Dendritic cell treated with granulocyte-macrophage colony-stimulating factor and Interleukin-4, amounts not matched to agents 40 ng/mL and 50 ng/mL, for 4 days (primary cell): ENCODE results near the gene DDR1.
"Not testable (repeated sequence)": the region's sequence is repeated elsewhere in the genome, so short reads cannot be mapped to it uniquely, and the experiment has no call there.

ENCODE experiments used
- H3K27ac Mint-ChIP-seq: one replicate; pipeline ENCODE4 v1.8.0; 2022; ENCODE audit warnings: mild to moderate bottlenecking, mixed read lengths
- H3K27me3 Mint-ChIP-seq: one replicate; pipeline ENCODE4 v1.8.0; 2022; ENCODE audit warnings: mild to moderate bottlenecking, mixed read lengths
- H3K36me3 Mint-ChIP-seq: one replicate; pipeline ENCODE4 v1.8.0; 2022; ENCODE audit warnings: low read depth, mixed read lengths
- H3K4me1 Mint-ChIP-seq: one replicate; pipeline ENCODE4 v1.8.0; 2022; ENCODE audit warnings: low read depth, mixed read lengths
- H3K4me3 Mint-ChIP-seq: one replicate; pipeline ENCODE4 v1.8.0; 2022; ENCODE audit warnings: mild to moderate bottlenecking, moderate library complexity, mixed read lengths
- H3K9me3 Mint-ChIP-seq: one replicate; pipeline ENCODE4 v1.8.0; 2022; ENCODE audit warnings: mixed read lengths
- intact Hi-C: fragments of 100-400 bp; cut with micrococcal nuclease; formaldehyde crosslinking; loops from one replicate; pipeline ENCODE4 v1.15.0; 2022

Gene DDR1

GRCh38 chr6:30890646-30891449 is 6.5 kb downstream of the DDR1 start:
- Mint-ChIP-seq H3K27me3 (peaks cover 47% of the 10 kb centered on the region), H3K9me3 (no peaks in the 10 kb centered on the region), H3K27ac (no peak overlapping the region), H3K4me1 (peaks cover 8% of the 10 kb centered on the region), H3K36me3 (no peaks in the 10 kb centered on the region), H3K4me3 (no peak overlapping the region)
- intact Hi-C loops = no loop called here

- intact Hi-C loops = no loop called here
These were observed 7.1 kb downstream of the DDR1 start for GRCh38 chr6:30891450-30891723.

GRCh38 chr6:30891816-30892538 is 7.7 kb downstream of the DDR1 start:
- Mint-ChIP-seq H3K27ac (no peak overlapping the region), H3K27me3 (peaks cover 37% of the 10 kb centered on the region)
- intact Hi-C loops = no loop called here

More at GRCh38 chr6:30891450-30891723, 7.1 kb downstream of the DDR1 start:
- Mint-ChIP-seq H3K27me3 (peaks cover 43% of the 10 kb centered on the region), H3K9me3 (no peaks in the 10 kb centered on the region), H3K36me3 (no peaks in the 10 kb centered on the region), H3K4me3 (no peak overlapping the region), H3K27ac (no peak overlapping the region), H3K4me1 (peaks cover 2% of the 10 kb centered on the region)

DNA sequence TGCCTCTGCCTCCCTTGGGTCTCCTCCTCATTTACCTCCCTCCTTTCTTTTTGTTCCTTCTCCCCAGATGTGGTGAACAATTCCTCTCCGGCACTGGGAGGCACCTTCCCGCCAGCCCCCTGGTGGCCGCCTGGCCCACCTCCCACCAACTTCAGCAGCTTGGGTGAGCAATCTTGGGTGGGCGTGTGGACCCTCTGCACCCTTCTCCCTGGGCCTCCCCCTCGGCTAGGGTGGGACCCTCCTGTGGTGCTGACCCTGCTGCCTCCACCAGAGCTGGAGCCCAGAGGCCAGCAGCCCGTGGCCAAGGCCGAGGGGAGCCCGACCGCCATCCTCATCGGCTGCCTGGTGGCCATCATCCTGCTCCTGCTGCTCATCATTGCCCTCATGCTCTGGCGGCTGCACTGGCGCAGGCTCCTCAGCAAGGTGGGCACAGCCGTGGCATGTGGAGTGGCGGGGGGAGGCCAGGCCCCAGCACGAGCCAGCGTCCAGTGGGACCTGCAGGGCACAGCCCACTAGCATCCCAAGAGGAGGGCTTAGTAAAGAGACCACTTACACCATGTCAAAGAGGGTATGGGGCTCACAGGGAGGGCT is 8.8 kb downstream of the DDR1 start:
- intact Hi-C loops = no loop called here

More at GRCh38 chr6:30891816-30892538, 7.7 kb downstream of the DDR1 start:
- no peaks in the 10 kb centered on the region for H3K36me3 Mint-ChIP-seq
- no peaks in the 10 kb centered on the region for H3K4me1 Mint-ChIP-seq
- no peaks in the 10 kb centered on the region for H3K9me3 Mint-ChIP-seq
- H3K4me3 Mint-ChIP-seq = no peak overlapping the region

DNA sequence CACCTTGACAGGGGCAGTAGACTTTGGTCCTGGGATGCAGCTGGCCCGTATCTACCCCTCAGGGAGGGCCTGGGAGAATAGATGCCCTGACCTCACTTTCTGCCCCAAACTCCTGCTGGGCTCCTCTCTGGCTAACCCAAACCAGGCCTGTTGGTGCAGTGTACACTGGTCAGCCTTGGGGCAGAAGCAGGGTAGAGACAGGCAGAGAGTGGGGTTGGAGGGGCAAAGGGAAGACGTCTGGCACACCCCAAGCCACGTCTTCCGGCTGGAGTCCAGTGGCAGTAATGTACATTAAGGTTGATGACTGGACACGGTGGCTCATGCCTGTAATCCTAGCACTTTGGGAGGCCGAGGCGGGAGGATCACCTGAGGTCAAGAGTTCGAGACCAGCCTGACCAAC is 9.3 kb downstream of the DDR1 start:
- H3K4me1 Mint-ChIP-seq = no peaks in the 10 kb centered on the region
- H3K4me3 Mint-ChIP-seq = no peak overlapping the region
- peaks cover 36% of the 10 kb centered on the region for H3K27me3 Mint-ChIP-seq
- H3K27ac Mint-ChIP-seq = no peak overlapping the region
- intact Hi-C loops = no loop called here
- no peaks in the 10 kb centered on the region for H3K36me3 Mint-ChIP-seq
- H3K9me3 Mint-ChIP-seq = no peaks in the 10 kb centered on the region

More for the DNA sequence above, 8.8 kb downstream of the DDR1 start:
- peaks cover 37% of the 10 kb centered on the region for H3K27me3 Mint-ChIP-seq
- no peak overlapping the region for H3K27ac Mint-ChIP-seq
- no peaks in the 10 kb centered on the region for H3K36me3 Mint-ChIP-seq
- H3K9me3 Mint-ChIP-seq = no peaks in the 10 kb centered on the region
- H3K4me3 Mint-ChIP-seq = no peak overlapping the region
- H3K4me1 Mint-ChIP-seq = no peaks in the 10 kb centered on the region

GRCh38 chr6:30894381-30894780 is 10.1 kb downstream of the DDR1 start:
- H3K27me3 Mint-ChIP-seq = peaks cover 35% of the 10 kb centered on the region
- no peaks in the 10 kb centered on the region for H3K4me1 Mint-ChIP-seq
- intact Hi-C loops = no loop called here
- H3K4me3 Mint-ChIP-seq = no peak overlapping the region
- H3K9me3 Mint-ChIP-seq = no peaks in the 10 kb centered on the region
- H3K36me3 Mint-ChIP-seq = no peaks in the 10 kb centered on the region
- no peak overlapping the region for H3K27ac Mint-ChIP-seq

DNA sequence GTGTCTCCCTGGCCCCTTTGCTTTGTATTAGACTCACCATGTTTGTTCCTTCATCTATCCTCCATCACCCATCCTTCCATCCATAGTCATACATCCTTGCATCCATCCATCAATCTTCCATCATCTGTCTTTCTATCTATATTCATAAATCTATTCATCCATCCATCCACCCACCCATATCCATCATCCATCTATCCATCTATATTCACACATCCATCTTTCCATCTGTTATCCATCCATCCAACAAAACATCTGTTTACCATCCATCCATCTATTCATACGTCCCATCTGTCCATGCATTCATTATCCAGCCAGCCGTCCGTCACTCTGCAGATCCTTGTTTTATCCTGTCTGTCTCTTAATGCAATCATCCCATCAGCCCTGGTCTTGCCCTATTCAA is 10.6 kb downstream of the DDR1 start:
- Mint-ChIP-seq H3K9me3 (no peaks in the 10 kb centered on the region), H3K4me1 (no peaks in the 10 kb centered on the region), H3K4me3 (no peak overlapping the region), H3K27me3 (peaks cover 32% of the 10 kb centered on the region), H3K36me3 (no peaks in the 10 kb centered on the region), H3K27ac (no peak overlapping the region)
- intact Hi-C loops = no loop called here

- intact Hi-C loops = no loop called here
- no peaks in the 10 kb centered on the region for H3K36me3 Mint-ChIP-seq
- no peak overlapping the region for H3K27ac Mint-ChIP-seq
- peaks cover 27% of the 10 kb centered on the region for H3K27me3 Mint-ChIP-seq
- H3K4me3 Mint-ChIP-seq = no peak overlapping the region
- no peaks in the 10 kb centered on the region for H3K4me1 Mint-ChIP-seq
- no peaks in the 10 kb centered on the region for H3K9me3 Mint-ChIP-seq
These were observed 11.0 kb downstream of the DDR1 start for GRCh38 chr6:30895343-30895742.

DNA sequence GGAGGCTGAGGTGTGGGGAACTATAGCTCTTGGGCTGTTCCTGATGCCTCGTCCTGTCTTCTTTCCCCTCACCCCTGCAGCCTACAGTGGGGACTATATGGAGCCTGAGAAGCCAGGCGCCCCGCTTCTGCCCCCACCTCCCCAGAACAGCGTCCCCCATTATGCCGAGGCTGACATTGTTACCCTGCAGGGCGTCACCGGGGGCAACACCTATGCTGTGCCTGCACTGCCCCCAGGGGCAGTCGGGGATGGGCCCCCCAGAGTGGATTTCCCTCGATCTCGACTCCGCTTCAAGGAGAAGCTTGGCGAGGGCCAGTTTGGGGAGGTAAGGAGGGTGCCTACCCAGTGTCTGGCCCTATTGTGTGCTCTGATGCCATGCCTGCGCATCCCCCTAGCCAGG is 12.2 kb downstream of the DDR1 start:
- H3K27ac Mint-ChIP-seq = no peak overlapping the region
- intact Hi-C loops = no loop called here
- no peaks in the 10 kb centered on the region for H3K4me1 Mint-ChIP-seq
- H3K36me3 Mint-ChIP-seq = no peaks in the 10 kb centered on the region
- no peak overlapping the region for H3K4me3 Mint-ChIP-seq
- H3K9me3 Mint-ChIP-seq = no peaks in the 10 kb centered on the region
- peaks cover 25% of the 10 kb centered on the region for H3K27me3 Mint-ChIP-seq

GRCh38 chr6:30897882-30898281 is 13.6 kb downstream of the DDR1 start:
- H3K4me1 Mint-ChIP-seq = no peaks in the 10 kb centered on the region
- peaks cover 17% of the 10 kb centered on the region for H3K27me3 Mint-ChIP-seq
- intact Hi-C loops = no loop called here
- no peaks in the 10 kb centered on the region for H3K36me3 Mint-ChIP-seq
- no peak overlapping the region for H3K4me3 Mint-ChIP-seq
- no peaks in the 10 kb centered on the region for H3K9me3 Mint-ChIP-seq
- H3K27ac Mint-ChIP-seq = no peak overlapping the region

- Mint-ChIP-seq H3K36me3 (no peaks in the 10 kb centered on the region), H3K4me1 (no peaks in the 10 kb centered on the region), H3K4me3 (no peak overlapping the region), H3K27ac (no peak overlapping the region), H3K9me3 (no peaks in the 10 kb centered on the region), H3K27me3 (peaks cover 11% of the 10 kb centered on the region)
- intact Hi-C loops = no loop called here
These were observed 14.5 kb downstream of the DDR1 start for GRCh38 chr6:30898750-30899360.

- Mint-ChIP-seq H3K27me3 (peaks cover 4% of the 10 kb centered on the region), H3K27ac (no peak overlapping the region), H3K4me3 (no peak overlapping the region), H3K36me3 (no peaks in the 10 kb centered on the region), H3K4me1 (no peaks in the 10 kb centered on the region), H3K9me3 (no peaks in the 10 kb centered on the region)
- intact Hi-C loops = no loop called here
These were observed 16.6 kb downstream of the DDR1 start for GRCh38 chr6:30900863-30901417.

DNA sequence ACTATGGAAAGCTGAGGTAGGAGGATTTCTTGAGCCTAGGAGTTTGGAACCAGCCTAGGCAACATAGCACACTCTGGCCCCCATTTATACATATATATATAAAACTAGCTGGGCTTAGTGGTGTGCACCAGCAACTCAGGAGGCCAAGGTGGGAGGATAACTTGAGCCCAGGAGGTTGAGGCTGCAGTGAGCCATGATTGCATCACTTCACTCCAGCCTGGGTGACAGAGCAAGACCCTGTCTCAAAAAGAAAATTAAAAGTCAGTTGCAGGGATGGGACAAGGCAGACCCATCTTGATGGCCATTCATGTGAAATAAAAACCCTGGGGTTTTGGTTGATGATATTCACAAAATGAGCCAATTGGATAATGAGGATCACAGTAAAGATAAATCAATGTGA is 17.1 kb downstream of the DDR1 start:
- Mint-ChIP-seq H3K27me3 (peaks cover 4% of the 10 kb centered on the region), H3K27ac (no peak overlapping the region), H3K9me3 (no peaks in the 10 kb centered on the region), H3K4me3 (no peak overlapping the region), H3K36me3 (no peaks in the 10 kb centered on the region), H3K4me1 (no peaks in the 10 kb centered on the region)
- intact Hi-C loops = no loop called here

DNA sequence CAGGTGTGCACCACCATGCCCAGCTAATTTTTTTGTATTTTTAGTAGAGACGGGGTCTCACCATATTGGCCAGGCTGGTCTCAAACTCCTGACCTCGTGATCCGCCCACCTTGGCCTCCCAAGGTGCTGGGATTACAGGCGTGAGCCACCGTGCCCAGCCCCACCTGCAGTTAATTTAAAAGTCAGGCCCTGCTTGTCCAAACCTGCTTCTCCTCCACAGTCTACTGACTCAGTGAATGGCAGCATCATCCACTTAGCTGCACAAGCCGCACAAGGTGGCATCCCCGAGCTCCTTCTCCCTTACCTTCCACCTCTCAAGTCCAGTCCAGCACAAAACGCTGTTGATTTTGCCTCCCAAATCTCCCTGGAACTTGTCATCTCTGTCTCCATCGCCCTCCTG is 17.9 kb downstream of the DDR1 start:
- H3K27ac Mint-ChIP-seq, intact Hi-C loops, H3K9me3 Mint-ChIP-seq: not testable (repeated sequence)

More for the DNA sequence above, 17.9 kb downstream of the DDR1 start:
- not testable (repeated sequence) for H3K4me3 Mint-ChIP-seq, H3K36me3 Mint-ChIP-seq, H3K27me3 Mint-ChIP-seq, H3K4me1 Mint-ChIP-seq
